IPS-NIHi11 (cell line): ENCODE results near the gene NREP.

Experiments
- DNase-seq: peaks from one replicate; pipeline ENCODE4 v3.0.0; 2012; ENCODE audit warnings: mixed read lengths, low spot score

The NREP gene

DNA sequence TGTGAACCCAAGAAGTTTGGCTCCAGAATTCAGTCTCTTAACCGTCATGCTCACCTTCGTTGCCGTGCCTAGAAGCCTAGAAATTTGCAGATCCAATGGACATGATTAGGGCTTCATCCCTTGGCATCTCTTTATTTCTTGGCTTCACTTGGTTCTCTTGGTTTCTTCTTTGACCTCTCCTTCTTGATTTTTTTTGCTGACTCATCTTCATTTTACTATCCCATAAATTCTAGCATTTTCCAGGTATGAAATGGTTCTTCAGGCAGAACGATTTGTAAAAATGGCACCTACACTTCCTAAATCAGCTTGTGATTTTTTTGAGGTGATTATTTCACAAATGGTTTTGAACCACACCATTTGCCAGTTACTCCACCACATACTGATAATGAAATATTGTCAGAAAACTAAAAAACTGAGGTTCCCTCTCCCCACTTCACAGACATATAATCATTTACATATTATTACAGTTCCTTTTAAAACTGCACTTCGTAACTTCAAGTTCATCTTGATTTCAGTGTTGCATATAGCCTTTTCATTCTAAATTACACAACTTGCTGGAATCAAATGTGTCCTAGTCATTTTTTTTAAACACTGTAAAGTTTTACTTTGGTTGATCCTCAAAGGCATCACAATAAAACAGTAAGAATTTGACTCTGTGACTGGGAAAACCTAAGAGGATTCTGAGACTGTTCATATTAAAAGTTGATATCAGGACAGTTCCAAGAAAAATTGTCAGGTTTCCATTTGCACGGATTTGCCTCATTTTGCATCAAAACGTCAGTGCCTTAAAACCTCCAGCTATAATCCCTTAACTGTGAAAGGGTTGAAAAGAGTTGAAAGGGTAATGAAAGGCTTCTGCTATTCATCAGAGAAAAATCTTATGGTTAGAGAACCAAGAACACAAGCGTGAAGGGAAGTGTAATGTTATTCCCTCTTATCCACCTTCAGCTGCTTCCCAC lies 8.9 kb upstream of the NREP start:
- no peak for DNase-seq

DNA sequence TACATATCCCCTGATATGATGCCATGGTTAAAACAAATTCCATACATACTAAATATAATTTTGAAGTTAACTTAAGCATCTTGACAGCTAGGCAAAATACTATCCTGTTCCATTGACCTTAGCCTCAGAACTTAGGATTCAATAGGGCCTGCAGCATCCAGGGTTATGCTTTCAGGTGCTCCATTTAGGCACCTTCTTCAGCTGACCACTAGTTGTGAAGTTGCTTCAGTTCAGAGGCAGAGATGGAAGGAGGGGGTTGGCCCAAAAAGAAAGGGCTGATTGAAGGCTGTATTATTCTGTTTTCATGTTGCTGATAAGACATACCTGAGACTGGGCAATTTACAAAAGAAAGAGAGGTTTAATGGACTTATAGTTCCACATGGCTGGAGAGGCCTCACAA lies 7.0 kb upstream of the NREP start:
- no peak for DNase-seq

DNA sequence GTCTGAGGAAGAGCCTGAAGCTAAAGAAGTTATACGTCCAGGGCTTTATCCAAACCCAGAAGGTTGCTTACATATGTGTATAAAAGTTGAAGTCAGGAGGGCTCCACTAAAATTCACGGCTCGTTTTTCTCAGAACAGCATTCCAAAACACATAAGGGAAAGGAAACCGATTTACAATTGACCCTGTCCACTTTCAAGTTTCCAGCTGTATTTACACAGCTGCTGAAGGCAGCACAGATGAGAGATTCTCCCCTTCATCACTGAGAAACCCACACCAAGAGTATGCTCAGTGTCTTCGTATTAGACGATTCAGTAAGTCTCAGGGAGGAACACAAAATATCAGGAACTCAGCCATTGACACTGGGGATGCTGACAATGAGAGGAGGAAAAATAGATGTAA lies 5.9 kb upstream of the NREP start:
- no peak for DNase-seq

DNA sequence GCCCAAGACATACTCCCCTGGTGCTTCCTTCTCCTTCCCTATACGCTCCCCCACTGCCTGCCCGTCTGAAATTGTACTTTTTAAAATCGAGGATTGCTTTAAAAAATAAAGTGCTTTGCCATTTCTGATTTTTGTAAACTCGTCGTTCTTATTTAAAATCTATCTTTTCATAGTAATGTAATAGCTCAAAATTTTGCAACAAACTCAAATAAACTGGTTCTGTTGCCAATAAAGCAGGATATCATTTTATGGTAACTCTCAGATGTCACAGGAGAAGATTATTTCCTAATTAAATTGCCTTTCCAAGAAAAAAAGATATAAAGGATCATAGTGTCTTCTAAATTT lies 1.3 kb upstream of the NREP start:
- no peak for DNase-seq

DNA sequence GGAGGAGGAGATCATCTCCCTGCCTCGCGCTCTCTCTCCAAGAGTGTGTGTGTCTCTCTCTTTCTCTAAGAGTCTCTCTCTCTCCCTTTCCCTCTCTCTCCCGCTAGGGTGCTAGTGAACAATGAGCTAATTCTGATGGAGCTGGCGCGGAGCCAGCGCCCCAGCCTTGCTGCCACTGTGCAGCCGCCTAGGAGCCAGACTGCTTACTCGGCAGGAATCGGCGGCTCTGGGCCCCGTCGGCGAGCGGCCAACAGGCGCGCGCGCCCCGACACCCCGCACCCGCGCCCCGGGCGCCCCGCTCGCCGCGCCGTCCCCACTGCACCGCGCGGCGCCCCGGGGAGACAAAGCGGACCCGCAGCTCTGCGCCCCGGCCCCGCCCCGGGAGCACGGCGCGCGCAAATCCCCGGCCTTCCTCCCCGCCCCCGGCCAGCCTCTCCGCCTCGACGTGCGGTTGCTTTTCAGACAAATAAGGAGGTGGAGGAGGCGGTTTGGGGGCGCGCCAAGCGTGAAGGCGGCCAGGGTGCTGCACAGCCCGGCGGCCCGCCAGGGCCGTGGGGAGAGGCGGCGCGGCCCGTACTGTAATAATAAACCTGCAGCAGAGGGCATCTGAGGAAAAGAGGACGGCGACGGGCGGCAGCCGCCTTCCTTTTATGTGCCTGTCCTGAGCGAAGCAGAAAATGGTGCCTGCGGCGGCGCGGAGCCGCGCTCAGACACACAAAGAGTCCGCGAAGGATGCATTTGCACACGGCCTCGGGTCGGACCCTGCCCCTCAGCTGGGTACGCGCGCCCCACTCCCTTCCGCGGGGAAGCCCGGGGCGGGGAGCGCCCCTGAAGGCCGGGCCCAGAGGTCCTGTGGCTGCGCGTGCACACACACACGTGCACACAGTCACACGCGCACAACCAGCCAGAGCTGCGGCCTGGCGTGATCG lies 625 bp upstream of the NREP start:
- DNase-seq = peak; percentile 79

DNA sequence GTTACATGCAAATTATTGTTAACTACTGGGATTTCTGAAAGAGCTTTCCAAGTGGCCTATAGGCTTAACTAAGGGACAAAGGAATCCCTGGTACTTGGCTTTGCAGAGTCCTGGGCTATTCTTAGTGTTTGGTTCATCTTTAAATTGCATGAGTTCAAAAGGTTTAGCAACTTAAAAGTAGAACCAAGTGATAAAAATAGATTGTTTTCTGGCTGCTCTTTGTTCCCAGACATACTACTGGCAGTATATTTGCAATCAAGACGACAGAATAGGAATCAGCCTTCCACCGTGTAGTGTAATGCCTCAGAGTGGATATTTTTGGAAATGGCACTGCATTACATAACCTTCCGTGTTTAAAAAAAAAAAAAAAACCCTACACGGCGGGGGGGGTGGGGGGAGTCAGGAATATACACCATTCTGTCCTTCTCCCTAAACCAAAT lies 1.0 kb downstream of the NREP start:
- no peak for DNase-seq

DNA sequence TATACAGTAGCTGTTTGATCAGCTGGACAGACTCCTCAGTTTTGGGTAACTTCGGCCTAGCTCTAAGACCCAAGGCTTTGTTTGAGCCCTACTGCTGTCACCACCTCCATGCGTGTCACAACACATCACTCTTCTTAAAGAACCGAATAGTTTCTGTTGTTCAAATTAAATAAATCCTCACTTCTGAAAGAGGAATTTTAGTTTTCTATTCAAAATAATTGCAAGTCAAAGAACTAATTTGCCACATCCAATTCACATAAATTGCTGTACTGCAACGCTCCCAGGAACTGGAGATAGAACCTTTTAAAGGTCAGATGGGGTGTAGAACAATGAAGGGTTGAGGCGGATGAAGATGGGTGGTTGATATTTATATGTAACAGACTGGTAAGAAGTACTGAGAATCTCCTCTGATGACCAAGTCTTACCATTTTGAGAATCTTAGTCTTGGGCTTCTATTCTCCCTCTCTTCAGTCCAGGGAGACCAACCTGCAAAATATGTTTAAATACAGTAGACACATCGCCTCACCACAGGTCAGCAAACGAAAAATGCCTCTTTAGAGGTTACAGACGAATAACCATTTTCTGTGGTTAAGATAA lies 1.6 kb downstream of the NREP start:
- no peak for DNase-seq

DNA sequence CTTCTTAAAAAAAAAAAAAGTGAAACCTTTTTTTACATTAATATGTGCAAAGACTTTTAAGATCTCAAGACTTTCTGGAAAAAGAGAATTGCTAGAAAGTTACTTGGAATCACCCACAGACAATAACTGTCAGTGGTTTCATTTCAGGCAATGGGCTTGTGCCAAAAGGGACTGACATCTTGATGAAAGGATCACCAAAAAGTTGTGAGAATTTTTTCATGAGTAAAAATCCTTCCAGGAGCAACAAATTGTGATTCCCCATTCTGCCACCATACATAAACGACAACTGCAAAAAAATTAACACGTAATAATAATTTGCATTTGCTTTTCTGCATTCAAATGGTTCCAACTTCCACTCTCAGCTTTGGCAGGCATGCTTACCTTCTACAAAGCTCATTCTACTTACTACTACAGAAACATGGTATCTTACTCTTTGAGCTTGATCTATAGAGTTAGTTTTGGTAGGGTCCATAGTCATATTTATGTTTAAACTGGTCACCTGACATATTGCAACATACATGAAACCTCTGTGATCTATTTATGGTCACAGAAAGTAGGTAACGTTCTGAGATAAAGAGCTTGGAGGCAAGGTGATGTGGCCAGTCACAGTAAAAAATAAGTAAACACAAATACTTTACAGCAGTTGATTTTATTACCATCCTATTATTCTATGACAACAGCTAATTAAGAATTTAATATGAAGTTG lies 3.0 kb downstream of the NREP start:
- DNase-seq = no peak

DNA sequence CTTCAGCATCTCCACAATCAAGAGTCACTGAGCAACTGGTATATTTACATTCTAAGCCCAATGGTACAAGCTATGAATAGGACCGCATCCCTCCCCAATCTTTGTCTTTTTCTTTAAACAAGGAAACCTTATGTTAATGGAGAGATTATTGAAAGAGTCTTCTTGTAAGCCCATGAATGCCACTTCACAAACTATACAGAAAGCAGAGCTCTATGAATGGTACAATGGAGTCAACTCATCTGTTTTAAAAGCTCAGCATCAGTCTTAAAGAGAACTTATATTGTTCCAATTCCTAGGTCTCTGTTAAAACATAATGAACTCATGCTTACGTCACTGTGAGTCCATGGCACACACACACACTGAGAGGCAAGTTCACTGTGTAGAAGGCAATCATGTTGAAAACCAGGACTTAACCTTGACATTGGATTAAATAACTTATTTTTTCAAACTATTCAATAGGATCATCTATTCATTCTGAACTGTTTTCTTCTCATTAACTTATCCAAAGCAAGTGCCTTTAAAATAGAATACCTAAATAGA lies 4.5 kb downstream of the NREP start:
- DNase-seq = no peak

DNA sequence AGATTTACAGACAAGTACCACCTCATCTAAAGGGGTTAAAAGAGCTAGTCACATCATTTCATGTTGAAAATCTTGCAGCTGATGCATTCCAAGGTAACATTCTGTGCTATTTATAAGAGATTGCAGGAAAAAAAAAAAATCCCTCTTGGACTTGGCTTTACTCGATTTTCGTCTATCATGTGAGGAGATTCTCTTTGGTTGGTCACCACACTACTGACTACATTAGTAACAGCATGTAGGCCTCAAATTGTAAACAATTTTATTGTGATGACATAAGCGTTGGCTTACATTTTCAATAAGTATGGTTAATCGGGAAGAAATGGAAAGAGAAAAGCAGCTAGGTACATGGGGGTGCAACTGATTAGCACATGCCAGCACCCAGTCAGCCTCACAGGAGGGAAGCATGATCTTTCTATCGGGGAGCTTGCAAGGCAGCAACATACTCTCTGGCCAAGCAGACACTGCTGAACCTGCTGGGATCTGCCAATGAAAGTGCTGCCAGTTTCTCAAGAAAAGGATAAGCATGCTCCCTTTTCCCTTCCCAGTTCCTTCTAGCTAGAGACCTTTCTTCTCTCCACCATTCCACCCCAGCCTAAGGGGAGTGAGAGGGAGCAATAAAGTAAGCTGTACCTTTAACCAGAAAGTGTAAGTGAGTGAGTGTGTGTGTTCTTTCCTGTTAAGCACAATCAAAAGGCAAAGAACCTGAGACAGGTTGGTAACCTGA lies 7.5 kb downstream of the NREP start:
- DNase-seq = no peak

DNA sequence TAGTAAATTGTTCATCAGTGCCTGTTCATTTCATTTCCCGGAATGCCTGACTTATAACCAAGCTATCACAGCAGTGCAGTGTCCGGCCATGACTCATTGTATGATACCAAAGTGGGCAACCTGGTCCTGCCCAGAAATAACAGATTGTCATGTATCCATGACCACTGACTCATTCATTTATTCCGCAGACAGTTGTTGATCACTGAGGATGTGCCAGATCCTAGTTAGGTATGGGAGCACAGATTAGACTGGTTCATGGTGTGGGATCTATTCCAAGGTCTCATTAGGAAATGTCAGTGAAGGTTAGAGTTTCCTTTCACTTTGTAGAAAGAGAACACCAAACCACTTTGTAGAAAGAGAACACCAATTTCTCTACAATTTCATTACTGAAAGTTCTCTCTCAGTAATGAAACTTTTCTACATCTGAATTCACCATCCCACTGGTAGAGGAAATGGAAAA lies 8.7 kb downstream of the NREP start:
- DNase-seq = no peak

DNA sequence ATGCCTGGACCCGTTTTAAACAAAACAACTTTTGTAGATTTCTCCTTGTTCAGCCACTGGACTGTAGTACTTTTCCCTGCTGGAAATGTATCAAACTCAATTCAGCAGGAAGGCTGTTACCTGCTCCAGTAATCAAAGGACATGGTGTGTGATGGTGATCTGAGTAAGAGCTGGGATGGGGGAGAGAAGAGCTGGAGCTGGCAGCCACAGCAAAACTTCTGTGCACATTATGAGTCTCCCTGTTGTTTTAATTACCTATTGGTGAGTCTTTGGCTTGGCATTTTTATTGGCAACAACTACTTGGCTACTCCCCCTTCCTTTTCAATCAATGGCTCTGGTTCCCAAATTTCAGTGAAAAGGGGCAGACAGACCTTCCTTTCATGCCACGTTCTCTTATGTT lies 9.7 kb downstream of the NREP start:
- no peak for DNase-seq

DNA sequence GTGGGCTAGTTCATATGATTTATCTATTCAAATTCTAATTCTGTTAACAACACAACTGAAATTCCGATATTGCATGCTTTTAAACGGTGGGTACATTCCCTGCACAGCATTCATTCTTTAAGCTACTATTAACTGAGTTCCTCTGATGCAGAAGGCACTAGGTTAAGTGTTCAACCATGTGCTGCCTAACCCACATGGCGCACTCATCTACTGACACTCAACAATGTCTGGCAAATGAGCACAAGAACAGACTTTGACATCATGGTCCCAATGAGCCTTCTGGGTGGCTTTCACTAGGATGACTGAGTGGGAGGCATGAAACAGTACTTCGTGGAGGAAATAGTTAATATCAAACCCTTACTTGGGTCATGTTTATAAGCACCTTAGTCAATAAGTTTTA lies 10.2 kb downstream of the NREP start:
- no peak for DNase-seq

DNA sequence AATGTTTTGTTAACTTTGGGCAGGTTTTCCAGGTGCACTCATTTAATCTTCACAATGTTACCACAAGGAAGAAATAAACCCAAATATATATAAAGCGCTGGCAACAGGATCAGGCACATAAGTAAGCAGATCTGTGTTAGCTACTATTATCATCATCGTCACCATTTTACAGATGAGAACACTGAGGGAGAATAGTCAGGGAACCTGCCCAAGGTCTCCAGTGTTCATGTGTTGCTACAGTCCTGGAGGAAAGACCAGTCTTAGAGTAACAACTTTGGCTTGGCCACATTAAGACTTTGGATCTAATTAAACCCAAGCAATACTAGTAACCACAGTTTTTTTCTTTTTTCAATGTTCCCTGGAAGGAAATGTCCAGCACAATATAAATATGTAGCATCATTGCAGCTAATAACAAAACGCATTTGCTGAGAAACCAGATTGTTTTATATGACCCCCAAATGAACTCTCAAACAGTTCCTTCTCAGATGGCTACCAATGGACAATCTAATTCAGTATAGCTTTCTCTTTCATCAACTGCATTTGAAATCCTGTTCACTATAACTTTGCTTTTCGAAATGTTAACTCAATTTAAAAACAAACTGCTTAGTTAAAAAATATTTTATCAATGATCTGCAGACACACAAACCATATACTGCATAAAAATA lies 11.8 kb downstream of the NREP start:
- no peak for DNase-seq

DNA sequence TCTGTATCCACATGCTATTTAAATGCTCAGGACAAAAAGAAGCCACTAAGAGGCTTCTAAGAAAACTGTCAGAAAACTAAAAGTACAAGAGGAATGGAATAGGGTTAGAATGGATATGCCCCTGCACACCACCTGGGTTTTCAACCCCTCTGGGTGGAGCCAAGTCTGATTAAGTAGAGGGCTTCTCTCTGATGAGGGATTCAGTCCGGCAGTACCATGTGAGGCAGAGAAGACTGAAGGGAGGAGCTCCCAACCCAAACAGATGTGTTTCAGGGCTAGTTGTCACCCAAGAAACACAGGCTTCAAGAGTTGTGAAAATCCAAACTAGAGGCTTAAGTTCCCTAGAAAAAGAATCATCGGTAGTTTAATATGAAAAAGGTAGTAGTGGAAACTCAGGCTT lies 12.5 kb downstream of the NREP start:
- DNase-seq = no peak

DNA sequence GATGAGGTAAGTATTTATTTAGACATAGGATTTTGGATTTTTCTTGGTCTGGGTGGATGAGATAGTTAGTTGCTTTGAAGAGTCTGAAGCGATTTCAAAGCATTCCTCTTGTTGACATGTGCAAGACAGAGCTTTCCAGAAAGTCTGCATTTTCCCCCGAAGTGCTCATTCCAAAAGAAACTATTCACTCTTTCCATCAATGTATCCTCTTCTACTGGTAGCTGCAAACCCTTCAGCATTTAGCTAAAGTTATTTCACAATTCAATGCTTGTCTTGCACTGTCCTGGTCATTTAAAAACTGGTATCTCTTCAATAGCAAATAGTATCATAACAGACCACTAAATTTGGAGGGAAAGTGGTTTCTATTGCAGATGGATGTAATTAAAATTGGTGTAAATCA lies 13.0 kb downstream of the NREP start:
- DNase-seq = no peak

DNA sequence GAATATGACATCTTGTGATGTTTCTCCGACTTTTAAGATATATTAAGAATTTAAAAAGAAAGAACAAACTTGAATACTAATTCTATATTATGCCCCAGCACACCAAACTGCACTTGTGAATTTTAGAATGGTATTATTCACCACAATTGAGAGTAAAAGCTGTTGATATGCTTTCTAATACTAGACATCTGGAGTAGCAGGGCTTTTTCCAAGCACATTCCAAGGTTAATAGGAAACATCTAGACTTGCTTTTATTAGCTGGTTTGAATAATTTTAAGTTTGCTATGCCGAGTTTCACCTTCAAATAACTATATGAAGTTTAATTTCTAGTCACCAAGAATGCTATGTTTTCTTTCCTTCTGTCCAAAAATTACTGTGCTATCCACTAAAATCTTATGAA lies 13.5 kb downstream of the NREP start:
- DNase-seq = no peak

DNA sequence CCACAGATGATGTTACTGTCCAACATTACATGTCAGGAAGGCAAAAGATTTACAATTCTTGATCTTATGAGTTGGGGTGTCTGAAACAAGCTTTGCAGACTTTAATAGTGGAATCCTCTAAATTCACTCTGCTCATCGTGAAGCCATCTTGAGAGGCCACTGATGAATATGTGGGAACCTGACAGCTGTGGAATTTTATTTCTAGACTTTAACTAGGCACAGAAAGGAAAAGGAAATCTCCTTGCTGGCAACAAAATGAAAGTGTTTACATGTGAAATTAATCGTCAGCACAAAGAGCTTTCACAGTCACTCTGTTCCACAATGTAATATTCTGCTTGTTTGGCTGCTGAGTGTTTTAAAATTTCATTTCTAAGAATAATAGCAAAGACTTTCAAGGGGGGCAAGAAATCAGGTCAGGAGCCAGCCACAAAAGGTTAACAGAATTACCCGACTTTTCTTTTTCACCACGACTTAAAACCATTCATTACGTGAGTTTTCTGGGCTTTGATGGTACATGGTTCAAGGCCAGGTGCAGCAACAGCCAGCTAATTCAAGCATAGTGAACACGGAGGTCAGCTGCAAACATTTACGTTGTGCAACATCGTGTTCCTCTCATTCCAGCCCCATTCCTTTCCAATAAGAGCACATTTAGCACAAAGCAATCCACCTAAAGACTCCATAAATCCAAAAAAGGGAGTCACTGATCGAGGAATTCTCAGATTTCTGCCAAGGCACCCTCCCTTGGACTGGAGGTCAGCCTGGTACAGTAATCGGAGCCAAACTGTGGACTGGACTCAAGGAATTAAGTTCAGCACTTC lies 14.6 kb downstream of the NREP start:
- peak; percentile 45 for DNase-seq

DNA sequence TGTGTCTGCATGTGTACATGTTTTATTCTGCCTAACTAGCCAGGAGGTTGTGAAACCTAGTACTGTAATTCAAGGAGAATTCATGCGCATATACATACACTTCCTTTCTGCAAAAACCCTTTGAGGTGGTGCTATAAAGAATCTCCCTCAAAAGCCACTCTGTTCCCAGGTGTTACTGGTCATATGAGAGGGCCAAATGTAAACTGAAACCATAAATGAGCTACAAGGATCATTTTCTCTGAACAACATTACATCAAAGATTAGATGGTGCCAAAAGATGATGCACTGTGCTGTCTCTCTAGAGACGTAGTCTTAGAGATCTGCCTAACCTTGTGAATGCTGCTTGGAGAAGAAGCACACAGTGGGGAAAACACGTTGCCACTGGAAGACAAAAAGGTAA lies 15.7 kb downstream of the NREP start:
- DNase-seq = no peak

DNA sequence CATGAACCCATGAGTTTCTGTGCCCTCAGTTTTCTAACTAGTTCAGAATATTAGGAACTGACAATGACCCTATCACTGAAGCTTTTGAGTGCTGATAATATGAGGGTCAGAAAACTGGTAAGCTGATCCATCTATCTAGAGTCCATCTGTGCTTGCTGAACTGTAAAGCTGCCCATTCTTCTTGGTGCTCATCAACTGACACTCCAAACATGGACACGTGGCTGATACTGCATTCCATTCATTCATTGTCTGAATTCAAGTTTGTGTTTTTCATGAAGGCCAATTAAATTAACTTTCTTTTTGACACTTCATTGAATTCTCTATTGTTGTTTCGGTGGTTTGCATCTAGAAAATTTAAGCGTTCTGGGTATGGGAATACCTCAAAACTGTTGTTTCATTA lies 17.6 kb downstream of the NREP start:
- DNase-seq = no peak
